ENCODE data around the gene TMEM181.
A peak's percentile ranks its signal among the peaks of the same experiment; 100 is the strongest.
"Not testable (repeated sequence)": the region's sequence is repeated elsewhere in the genome, so short reads cannot be mapped to it uniquely, and the experiment has no call there.

TMEM181 gene

DNA sequence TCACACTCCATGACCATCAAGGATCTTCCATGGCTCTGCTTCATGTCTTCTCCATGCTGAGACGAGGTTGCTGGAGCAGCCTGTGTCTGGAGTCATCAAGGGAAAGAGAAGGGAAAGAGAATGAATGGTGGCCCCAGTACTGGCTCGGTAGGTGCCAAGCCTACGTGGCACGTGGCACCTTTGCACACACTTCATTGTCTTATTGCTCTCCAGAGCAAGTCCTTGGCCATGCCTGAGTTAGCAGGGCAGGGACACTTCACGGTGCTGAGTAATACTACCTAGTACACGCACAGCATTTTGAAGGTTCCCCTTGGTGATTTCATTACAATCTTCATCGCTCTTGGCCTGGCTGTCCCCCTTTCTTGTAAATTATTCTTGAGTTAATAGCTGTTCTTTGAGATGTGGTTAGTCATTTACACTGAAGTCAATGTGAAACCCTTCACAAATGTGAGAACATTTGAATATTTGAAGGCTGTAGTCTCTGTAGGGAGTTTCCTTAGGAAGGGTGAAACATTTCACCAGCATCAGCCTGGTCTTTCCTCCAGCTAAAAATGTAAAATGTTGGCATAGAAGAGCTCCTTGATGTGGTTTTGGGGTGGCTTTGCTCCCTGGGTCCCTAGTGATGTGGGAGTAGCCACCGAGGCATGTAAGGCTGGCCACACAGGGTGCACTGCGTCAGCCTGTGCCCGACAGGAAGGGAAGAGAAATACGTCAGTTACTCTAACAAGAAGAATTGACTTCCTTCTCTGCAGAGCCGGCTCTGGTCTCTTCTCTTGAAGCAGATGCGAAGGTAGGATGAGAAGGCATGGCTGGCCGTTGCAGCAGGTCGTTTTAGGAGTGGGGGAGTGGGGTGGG, 89.6 kb downstream of the TMEM181 start, which contains the start of gene SYTL3:
Gene SYTL3 (plus strand): TSS at position 766 of the 855 bp plus-strand sequence. CDS start 13,215 bp downstream, outside the sequence.
- intact Hi-C loops (cut with DNase I): no loop called here
- DNase-seq: peak in 1 of 10 donors; percentile 56

DNA sequence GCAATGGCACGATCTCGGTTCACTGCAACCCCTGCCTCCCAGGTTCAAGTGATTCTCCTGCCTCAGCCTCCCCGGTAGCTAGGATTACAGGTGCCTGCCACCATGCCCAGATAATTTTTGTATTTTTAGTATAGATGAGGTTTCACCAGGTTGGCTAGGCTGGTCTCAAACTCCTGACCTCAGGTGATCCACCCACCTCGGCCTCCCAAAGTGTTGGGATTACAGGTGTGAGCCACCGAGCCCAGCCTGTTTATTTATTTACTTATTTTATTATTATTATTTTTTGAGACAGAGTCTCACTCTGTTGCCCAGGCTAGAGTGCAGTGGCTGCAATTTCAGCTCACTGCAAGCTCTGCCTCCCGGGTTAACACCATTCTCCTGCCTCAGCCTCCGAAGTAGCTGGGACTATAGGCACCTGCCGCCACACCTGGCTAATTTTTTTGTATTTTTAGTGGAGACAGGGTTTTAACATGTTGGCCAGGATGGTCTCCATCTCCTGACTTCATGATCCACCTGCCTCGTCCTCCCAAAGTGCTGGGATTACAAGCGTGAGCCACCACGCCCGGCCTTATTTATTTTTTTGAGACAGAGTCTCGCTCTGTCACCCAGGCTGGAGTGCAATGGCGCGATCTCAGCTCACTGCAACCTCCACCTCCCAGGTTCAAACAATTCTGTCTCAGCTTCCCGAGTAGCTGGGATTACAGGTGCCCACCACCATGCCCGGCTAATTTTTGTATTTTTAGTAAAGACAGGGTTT, 92.3 kb downstream of the TMEM181 start:
- DNase-seq; intact Hi-C loops (cut with DNase I): not testable (repeated sequence)

DNA sequence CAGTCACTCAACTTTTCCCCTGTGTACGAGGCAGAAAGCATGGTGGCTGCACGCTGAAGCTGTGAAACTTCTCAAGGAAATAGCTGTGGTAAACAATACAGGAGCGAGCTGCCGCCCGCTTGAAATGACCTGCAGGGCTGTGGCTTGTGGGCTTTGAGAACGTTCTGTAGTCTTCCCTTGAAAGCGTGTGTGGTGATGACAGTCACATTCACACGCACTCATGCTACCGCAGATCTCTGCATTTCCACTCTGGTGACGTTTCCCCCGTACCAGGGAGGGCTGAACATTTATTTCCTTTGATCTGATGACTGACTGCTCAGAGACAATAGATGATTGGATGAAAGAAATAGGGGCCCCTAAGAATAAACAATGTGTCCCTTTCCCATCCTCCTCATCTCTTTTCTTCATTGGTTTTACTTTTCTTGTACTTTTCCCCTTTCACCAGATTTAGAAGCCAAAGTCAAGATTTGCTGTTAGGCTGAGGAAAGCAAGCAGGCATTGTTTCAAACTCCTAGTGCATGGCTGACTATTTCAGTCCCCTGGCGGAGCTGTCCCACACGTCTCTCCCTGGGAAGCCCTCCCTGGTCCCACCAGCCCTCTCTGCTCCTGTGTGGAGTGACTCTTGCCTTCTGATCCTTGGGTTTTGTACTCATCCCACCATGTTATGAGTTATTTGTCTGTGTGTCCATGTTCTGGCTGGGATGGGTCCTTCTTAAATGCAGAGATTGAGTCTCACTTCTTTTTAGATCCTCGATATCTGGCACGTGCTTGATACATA, 93.9 kb downstream of the TMEM181 start:
- intact Hi-C loops (cut with DNase I): no loop called here
- DNase-seq: no peak

DNA sequence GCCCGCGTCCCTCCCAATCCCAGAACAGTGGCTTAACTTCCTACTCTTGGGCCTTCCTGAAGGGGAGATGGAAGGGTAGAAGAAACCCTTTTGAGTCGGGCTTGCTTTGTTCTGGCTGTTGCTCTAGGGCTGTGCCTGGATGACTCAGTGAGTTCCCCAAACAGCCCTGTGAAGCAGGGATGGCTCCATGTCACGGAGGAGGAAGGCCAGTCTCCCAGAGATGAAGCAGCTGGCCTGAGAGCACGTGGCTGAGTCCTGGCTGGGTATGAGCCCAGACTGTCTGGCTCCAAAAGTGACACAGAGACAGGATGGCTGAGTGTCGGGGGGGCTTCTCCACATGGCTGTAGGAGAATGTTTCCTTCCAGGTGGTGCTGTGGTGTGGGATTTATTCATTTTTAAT, 94.6 kb downstream of the TMEM181 start:
- intact Hi-C loops (cut with DNase I): no loop called here
- DNase-seq: peak; percentile 19 to 92 (median 46)

DNA sequence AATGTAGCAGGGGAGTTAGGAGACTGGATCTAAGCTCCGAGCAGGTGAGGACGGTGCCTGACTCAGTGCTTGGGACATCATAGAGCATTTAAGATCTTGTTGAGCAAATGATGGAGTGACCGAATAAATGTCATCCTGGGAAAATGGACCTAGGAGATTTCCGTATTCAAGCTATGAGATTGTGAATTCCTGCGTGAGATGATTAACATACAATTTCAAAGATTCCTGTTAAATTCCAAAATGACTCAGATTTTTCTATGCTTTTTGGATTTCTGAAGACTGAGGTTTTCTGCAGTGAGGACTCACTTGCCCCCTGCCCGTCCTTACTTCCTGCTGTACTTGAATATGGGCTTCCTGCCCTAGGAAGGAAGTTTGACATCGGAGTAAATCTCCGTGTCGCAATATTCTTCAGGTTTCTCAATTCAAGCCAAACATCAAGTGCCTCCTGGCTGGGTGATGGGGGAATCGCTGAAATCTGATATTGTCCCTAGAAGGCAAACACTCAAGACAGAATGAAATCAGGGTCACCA, 95.1 kb downstream of the TMEM181 start:
- DNase-seq: no peak
- intact Hi-C loops (cut with DNase I): no loop called here

DNA sequence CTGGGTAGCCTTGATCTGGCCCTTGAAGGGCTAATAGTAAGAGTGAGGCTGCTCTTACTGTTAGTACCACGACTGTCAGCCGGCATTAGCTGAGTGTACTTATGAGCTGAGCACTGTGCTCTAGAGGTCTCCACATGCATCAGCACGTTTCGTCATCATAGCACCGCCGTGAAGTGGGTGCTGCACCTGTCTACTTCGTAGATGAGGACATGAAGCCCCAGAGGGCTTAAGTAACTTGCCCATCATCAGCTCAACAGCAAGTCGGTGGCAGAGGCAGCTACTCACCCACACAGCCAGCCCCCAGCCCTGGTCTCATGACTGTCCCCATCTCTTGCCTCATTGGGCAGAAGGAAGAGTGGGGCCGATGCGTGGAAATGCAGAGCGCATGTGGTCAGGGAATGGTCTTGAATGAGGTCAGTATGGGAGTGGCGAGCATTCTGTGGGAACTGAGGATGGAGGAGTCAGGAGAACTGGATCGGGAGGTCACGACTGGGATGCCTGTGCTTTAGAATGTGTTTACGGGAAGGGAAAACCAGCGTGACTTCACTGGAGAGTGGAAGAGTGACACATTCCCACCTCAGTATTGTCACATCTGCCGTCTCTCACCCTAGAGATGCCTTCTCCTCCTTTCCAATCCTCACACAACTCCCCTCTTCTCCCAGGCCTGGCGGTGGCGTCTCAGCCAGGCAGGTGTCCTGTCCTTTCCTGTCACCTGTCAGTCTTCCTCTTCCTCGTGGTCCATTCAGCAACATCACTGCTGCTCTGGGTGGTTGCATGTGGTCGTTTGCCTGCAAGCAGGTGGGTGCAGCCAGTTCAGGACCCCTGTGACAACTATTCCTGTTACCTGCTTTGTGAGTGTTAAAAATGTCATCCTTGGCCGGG, 95.9 kb downstream of the TMEM181 start:
- intact Hi-C loops (cut with DNase I): no loop called here

DNA sequence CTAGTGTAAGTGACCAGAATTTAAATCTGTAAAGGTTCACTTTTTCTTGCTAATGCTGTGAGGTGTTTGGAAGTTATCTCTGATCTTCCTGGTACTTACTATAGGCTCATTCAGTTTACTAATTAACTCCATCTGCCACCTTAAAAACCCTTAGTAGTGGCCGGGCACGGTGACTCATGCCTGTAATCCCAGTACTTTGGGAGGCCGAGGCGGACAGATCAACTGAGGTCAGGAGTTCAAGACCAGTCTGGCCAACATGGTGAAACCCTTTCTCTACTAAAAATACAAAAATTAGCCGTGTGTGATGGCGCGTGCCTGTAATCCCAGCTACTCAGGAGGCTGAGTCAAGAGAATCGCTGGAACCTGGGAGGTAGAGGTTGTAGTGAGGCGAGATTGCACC, 97.1 kb downstream of the TMEM181 start:
- DNase-seq; intact Hi-C loops (cut with DNase I): not testable (repeated sequence)

More for the DNA sequence above, 95.9 kb downstream of the TMEM181 start:
- no peak for DNase-seq

DNA sequence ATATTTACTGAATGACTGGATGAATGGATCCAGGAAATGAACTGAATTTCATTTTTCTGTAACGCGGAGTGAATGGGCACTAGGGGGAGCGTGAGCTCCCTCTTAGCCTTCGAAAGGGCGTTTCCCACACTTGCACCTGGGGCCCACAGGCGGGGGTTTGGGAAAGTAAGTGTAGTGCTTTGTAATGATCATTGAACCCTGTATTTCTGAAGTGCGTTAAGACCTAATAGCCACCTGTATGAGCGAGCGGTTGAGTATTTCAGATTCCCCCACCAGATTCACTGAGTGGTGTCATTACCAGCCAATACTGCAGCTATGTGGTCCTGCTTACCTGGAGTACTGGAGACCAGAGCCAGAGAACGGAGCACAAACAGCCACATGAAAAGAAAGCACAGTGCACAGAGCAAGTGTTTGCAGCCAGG, 100.5 kb downstream of the TMEM181 start:
- DNase-seq: no peak
- intact Hi-C loops (cut with DNase I): no loop called here

DNA sequence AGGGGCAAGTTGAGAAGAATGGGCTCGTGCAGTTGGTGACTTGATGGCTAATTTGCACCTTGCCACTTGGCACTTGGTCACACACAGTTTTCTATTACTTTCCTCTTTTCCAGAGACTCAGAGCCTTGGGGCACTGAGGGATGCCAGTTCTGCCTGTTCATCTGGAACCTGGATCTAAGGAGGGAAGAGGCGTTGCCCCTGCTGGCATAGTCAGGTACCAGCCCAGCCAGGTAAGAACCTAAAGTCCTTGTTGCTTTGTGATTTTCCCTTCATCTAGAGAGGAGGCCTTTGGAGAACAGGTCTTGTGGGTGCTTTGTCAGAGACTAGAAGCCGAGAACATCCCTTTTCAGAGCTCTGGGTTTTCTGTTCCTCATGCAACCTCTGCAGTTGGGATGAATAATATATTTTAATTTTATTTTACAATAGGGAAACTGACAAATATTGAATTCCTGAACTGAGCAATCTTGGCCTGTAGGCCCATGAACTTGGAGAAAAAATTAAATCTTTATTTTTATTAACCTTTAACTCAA, 101.3 kb downstream of the TMEM181 start:
- no peak for DNase-seq
- intact Hi-C loops (cut with DNase I): no loop called here

DNA sequence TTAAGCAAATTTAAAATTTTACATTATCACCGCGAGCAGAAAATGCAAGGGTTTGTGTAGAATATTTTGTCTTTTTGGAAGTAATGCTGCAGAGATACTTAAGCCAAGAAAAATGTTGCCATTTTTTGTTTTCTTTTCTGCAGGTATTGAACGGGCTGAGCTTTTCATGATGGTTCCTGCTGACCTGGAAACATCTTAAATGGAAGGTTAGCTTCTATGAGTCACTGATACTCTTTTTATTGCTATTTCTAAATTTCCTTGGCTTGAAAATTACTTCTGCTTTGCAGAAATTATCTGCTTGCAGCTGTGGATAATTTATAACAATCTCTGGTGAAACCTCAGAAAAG, 102.7 kb downstream of the TMEM181 start:
- intact Hi-C loops (cut with DNase I): no loop called here
- no peak for DNase-seq

DNA sequence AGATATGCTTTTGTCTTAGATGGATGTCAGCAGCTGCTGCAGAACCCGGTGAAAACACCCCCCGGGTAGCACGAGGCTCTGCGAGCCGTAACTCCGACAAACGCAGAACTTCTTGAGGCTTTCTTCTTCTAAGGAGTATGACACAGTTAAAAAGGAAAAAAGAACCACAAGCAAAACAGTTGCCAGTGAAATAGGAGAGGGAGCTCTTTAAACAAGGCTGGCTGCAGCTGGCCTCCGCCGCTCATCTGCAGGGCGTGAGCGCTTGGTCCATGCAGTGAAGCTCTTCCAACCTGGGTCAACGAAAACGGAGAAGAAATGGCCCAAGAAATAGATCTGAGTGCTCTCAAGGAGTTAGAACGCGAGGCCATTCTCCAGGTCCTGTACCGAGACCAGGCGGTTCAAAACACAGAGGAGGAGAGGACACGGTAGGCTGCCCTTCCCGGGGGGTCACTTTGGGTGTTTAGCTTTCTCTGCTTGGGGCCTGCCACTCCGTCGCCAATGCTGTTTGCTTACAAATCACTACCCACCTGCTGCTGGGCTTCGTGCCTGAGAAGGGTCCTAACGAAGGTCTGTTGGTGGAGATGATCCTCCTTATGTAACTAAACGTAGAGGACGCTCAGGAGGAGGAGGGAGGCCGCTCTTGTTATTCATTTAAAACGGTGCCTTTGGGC, 103.2 kb downstream of the TMEM181 start:
- no peak for DNase-seq
- intact Hi-C loops (cut with DNase I): no loop called here

DNA sequence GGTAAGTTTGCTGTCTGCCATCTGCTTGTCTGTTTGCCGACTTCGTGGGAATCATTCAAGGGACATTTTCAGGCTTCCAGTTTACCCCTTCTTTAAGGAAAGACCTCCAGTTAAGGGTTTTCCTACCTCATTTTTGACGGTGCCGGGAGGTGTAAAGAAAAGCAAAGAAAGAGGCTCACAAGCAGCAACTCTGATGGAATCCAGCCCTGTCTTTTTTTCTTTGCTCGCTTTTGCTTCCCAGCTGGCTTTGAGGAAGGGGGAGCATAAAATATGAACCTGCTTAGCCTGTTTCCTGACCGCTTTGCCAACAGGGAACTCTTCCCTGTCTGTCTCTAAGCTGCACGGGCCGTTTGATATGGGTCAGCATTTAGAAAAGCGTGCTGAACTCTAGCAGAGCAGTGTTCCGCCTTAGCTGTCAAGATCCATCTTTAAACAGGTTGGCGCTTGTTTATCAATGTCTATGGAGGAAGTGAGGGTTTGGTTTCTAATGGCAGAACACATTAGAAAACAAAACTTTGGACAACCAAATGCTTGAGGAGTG, 103.8 kb downstream of the TMEM181 start:
- no peak for DNase-seq
- intact Hi-C loops (cut with DNase I): no loop called here

DNA sequence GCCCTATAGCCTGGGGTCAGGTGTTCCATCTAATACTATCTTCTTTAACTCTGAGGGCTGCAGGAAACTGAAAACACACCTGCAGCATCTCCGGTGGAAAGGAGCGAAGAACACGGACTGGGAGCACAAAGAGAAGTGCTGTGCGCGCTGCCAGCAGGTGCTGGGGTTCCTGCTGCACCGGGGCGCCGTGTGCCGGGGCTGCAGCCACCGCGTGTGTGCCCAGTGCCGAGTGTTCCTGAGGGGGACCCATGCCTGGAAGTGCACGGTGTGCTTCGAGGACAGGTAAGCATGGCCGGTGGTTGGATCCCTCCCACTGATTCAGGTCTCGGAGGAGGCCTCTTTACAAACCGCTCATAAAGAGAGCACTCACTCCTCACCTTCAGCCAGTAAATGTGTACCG, 105.4 kb downstream of the TMEM181 start:
- no peak for DNase-seq
- intact Hi-C loops (cut with DNase I): no loop called here

DNA sequence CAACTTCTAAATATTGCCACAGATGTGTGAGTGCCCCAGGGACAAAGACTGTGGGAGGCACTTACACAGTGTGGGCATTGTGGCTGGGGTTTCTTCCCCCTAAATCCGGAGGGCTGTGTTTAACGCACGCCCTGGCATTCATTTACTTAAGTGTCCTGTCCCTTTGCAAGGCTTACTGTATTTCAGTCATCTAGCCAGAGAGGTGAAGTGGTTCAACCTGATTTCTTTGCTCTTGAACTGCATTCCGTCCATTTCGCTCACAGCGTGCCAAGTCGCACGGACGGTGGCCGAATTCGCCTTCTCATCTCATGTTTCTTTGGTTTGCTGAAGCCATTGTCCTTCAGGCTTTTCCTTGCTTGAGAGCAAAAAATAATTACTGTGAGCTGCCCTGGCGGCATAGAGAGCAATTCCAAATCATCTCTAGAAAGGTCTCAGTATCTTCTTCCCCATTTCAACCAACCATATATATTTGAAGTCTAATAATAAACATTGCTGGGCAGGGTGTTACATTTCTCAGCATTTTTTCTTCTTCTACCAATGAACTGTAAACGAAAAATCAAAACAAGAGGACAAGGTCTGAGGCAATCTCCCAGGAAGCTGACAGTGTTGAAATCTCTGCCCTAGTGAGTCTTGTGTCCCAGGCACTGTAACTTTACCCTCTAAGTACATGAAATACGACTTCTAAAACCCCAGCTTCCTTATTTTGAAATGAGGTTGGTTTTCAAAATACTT, 106.9 kb downstream of the TMEM181 start:
- no peak for DNase-seq
- intact Hi-C loops (cut with DNase I): no loop called here

DNA sequence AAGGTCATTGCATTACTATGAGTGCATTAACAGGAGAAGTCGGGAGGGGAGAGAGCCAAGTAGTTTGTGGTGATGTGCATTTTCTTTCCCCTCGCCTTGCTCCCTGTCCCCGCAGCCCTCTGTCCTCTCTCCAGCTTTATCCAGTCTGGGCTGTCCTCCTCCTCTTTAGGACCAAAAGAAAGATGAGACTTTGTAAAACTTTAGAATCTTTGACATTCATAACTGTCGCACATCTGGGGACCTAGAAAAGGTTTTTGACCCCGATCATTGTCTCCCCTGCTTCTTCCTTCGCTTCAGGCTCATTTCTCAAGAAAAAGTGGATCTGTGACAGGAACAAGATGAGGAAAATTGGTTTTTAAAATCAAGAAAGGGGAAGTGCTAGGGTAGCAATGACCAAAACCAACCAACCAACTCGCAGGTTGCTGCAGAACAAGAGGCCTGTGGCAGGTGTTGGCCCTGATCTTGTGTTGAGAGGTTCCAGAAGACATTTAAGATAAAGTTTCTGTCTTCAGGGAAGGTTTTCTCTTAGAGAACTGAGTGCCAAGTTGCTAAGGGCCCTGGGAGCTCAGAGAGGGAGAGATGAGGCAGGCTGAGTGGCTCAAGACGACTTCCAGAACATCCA, 107.6 kb downstream of the TMEM181 start:
- no peak for DNase-seq

DNA sequence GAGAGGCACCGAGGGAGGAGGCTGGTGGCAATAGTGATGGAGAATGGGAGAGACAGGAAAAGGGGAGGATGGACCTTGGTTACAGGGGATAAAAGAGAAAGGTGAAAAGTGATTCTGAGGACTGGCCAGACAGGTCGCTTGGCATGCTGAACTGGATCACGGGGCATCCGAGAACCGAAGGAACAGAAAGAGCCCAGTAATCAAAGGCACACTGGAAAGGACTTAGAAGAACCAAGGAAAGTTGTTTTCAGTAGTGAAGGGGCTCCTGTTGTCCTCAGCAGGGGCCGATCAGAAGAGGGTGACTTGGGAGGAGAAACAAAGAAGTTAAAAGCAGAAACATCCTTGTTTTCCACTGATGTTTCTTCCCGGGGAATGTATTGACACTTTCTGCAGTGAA, 108.8 kb downstream of the TMEM181 start:
- intact Hi-C loops (cut with DNase I): no loop called here
- no peak for DNase-seq

More for the DNA sequence above, 107.6 kb downstream of the TMEM181 start:
- intact Hi-C loops (cut with DNase I): no loop called here

All from posterior cingulate gyrus (tissue), 11 donors.